HUES48 (cell line): ENCODE data around the gene SASH1.
"Not testable (repeated sequence)": the region's sequence is repeated elsewhere in the genome, so short reads cannot be mapped to it uniquely, and the experiment has no call there.

Experiments used
- H3K27ac ChIP-seq: one replicate; pipeline ENCODE4 v1.7.0; 2013; ENCODE audit warnings: low read depth, low read length, inconsistent platforms
- H3K27me3 ChIP-seq: 2 replicates; pipeline ENCODE4 v1.6.1; 2013; ENCODE audit warnings: mild to moderate bottlenecking, low read length; ENCODE audit not compliant: control insufficient read depth, insufficient read depth
- H3K36me3 ChIP-seq: 2 replicates; pipeline ENCODE4 v1.6.1; 2013; ENCODE audit warnings: low read length; ENCODE audit not compliant: control insufficient read depth, insufficient read depth
- H3K4me1 ChIP-seq: 2 replicates; pipeline ENCODE4 v1.6.1; 2013; ENCODE audit warnings: mild to moderate bottlenecking, low read length; ENCODE audit not compliant: control insufficient read depth, insufficient read depth
- H3K4me3 ChIP-seq: 2 replicates; pipeline ENCODE4 v1.5.1; 2013; ENCODE audit warnings: mild to moderate bottlenecking, low read depth, low read length
- H3K9ac ChIP-seq: 2 replicates; pipeline ENCODE4 v1.6.1; 2013; ENCODE audit warnings: mild to moderate bottlenecking, low read depth, low read length, moderate library complexity
- H3K9me3 ChIP-seq: 2 replicates; pipeline ENCODE4 v1.6.1; 2013; ENCODE audit warnings: low read length; ENCODE audit not compliant: control insufficient read depth, insufficient read depth

The SASH1 gene

GRCh38 chr6:148585641-148586040 is 243.0 kb downstream of the SASH1 start:
- H3K4me1 ChIP-seq, H3K36me3 ChIP-seq, H3K4me3 ChIP-seq, H3K9ac ChIP-seq, H3K27ac ChIP-seq, H3K27me3 ChIP-seq: not testable (repeated sequence)
- H3K9me3 ChIP-seq, result peaks cover 13% of the 10 kb centered on the region; the same call in 1 of the 2 replicates

GRCh38 chr6:148590883-148591282 is 248.2 kb downstream of the SASH1 start:
- Histone ChIP-seq H3K27me3 (no peaks in the 10 kb centered on the region), H3K36me3 (no peaks in the 10 kb centered on the region), H3K4me1 (no peaks in the 10 kb centered on the region), H3K9ac (no peak overlapping the region), H3K4me3 (no peak overlapping the region), H3K27ac (no peak overlapping the region), H3K9me3 (peaks cover 5% of the 10 kb centered on the region)

DNA sequence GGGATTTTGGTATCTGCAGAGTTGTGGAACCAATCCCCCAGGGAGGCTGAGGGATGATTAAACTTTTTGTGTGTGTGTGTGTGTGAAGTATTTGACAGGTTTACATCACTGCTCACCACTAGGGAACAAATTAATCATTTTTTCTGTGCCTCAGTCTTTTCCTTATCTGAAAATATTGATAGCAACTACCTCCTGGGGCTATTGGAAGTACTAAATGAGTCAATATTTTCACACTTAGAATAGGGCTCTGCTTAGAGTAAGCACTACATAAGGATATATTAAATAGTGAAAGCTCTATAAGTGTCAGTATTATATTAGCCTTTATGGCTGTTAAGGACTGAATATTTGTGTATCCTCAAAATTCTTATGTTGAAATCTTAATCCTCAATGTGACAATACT is 249.0 kb downstream of the SASH1 start:
- Histone ChIP-seq H3K36me3 (no peaks in the 10 kb centered on the region), H3K27ac (no peak overlapping the region), H3K9ac (no peak overlapping the region), H3K4me3 (no peak overlapping the region), H3K4me1 (no peaks in the 10 kb centered on the region), H3K9me3 (peaks cover 5% of the 10 kb centered on the region), H3K27me3 (no peaks in the 10 kb centered on the region)

- H3K9ac ChIP-seq, result no peak overlapping the region
- no peaks in the 10 kb centered on the region for H3K27me3 ChIP-seq
- peaks cover 5% of the 10 kb centered on the region for H3K9me3 ChIP-seq
- H3K4me1 ChIP-seq, result peaks cover 8% of the 10 kb centered on the region
- H3K4me3 ChIP-seq, result no peak overlapping the region
- no peak overlapping the region for H3K27ac ChIP-seq
- no peaks in the 10 kb centered on the region for H3K36me3 ChIP-seq
These were observed 250.6 kb downstream of the SASH1 start for GRCh38 chr6:148593130-148593812.

- Histone ChIP-seq H3K4me3 (no peak overlapping the region), H3K9me3 (peaks cover 5% of the 10 kb centered on the region), H3K27me3 (no peaks in the 10 kb centered on the region), H3K36me3 (no peaks in the 10 kb centered on the region), H3K9ac (no peak overlapping the region), H3K27ac (no peak overlapping the region), H3K4me1 (peaks cover 14% of the 10 kb centered on the region)
These were observed 251.2 kb downstream of the SASH1 start for GRCh38 chr6:148593813-148594170.

GRCh38 chr6:148595550-148595949 is 252.9 kb downstream of the SASH1 start:
- Histone ChIP-seq H3K36me3 (no peaks in the 10 kb centered on the region), H3K27me3 (no peaks in the 10 kb centered on the region), H3K4me3 (no peak overlapping the region), H3K9ac (no peak overlapping the region), H3K27ac (no peak overlapping the region), H3K9me3 (no peaks in the 10 kb centered on the region; the same call in none of the 2 replicates), H3K4me1 (peaks cover 24% of the 10 kb centered on the region)

GRCh38 chr6:148596891-148597455 is 254.3 kb downstream of the SASH1 start:
- no peak overlapping the region for H3K4me3 ChIP-seq
- H3K27ac ChIP-seq, result no peak overlapping the region

DNA sequence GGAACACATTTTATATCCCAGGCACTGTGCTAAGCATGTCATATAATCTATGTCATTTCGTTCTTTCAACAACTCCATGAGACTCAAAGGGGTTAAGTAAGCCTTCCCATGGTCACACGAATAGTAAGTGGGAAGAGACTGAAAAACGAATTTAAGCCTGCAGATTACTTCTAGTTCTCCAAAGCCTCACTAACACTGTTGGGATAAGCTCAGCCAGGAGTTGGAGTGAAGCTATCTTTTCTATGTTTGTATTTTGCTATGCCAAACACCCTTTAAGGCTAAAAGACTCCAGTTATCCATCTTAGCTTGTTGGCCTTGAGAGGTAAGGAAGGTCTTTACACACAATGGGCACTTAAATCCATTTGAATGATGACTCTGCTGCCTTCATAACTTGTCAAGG is 256.1 kb downstream of the SASH1 start:
- peak overlapping the region; percentile 94 for H3K27ac ChIP-seq
- H3K36me3 ChIP-seq, result no peaks in the 10 kb centered on the region
- peaks cover 24% of the 10 kb centered on the region for H3K4me1 ChIP-seq
- no peak overlapping the region for H3K4me3 ChIP-seq
- peaks cover 17% of the 10 kb centered on the region for H3K9me3 ChIP-seq
- H3K27me3 ChIP-seq, result no peaks in the 10 kb centered on the region
- H3K9ac ChIP-seq, result no peak overlapping the region

More at GRCh38 chr6:148596891-148597455, 254.3 kb downstream of the SASH1 start:
- H3K36me3 ChIP-seq, result no peaks in the 10 kb centered on the region
- H3K27me3 ChIP-seq, result no peaks in the 10 kb centered on the region
- no peak overlapping the region for H3K9ac ChIP-seq
- peaks cover 7% of the 10 kb centered on the region for H3K9me3 ChIP-seq
- H3K4me1 ChIP-seq, result peaks cover 24% of the 10 kb centered on the region

DNA sequence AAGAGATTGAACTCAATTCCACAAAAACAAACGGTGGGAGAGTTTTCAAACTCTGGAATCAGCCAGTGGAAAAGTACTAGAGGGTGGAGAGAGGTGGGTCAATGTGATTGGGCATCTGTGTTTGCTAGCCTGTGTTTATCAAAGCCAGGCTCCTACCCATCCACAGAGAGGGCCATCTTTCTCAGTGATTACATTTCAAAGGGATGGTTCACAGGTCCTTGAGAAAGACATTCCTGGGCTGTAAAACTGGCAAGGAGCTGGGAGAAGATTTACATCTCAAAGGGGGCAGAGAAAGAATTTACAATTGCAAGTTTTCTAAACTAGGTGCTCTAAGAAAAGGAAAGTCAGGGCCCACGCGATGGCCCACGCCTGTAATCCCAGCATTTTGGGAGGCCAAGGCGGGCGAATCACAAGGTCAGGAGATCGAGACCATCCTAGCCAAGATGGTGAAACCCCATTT is 257.4 kb downstream of the SASH1 start:
- Histone ChIP-seq H3K27me3 (no peaks in the 10 kb centered on the region), H3K36me3 (no peaks in the 10 kb centered on the region), H3K9ac (peak overlapping the region; percentile 28), H3K9me3 (peaks cover 17% of the 10 kb centered on the region), H3K4me3 (peak overlapping the region; percentile 27; the same call in 1 of the 2 replicates), H3K27ac (peak overlapping the region; percentile 94), H3K4me1 (peaks cover 24% of the 10 kb centered on the region)
